Measurements from ENCODE around the gene PLEKHA7.

DNA sequence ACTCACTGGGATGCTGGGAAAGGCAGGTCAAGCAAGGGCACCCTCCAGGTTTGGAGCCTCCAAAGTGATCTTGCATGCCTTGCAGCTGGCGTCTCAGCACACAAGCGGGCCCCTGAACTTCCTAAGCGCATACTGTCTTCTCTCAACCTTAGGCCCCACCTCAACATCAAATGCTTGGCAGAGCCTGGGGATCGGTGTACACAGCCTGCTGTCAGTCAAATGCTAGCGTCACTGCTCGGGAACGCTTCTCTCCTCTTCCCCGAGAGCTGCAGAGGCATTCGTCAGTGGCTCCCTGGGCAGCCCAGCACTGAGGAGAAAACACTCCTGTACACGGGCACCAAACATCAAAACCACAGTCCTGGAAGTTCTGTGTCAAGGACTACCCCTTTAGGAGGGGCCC lies 150.8 kb downstream of the PLEKHA7 start:
- TF ChIP-seq, protein P1, sequence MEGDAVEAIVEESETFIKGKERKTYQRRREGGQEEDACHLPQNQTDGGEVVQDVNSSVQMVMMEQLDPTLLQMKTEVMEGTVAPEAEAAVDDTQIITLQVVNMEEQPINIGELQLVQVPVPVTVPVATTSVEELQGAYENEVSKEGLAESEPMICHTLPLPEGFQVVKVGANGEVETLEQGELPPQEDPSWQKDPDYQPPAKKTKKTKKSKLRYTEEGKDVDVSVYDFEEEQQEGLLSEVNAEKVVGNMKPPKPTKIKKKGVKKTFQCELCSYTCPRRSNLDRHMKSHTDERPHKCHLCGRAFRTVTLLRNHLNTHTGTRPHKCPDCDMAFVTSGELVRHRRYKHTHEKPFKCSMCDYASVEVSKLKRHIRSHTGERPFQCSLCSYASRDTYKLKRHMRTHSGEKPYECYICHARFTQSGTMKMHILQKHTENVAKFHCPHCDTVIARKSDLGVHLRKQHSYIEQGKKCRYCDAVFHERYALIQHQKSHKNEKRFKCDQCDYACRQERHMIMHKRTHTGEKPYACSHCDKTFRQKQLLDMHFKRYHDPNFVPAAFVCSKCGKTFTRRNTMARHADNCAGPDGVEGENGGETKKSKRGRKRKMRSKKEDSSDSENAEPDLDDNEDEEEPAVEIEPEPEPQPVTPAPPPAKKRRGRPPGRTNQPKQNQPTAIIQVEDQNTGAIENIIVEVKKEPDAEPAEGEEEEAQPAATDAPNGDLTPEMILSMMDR (conservative IDR thresholded peaks at IDR 0.05; ENCODE audit: low read depth, low read length) = no peak
- no peak for TF ChIP-seq EZH2 (IDR thresholded peaks at IDR 0.05; ENCODE audit: borderline replicate concordance, low read depth, low read length, poor library complexity, severe bottlenecking)
